ENCODE results near the gene PROSER3.

PROSER3 gene

DNA sequence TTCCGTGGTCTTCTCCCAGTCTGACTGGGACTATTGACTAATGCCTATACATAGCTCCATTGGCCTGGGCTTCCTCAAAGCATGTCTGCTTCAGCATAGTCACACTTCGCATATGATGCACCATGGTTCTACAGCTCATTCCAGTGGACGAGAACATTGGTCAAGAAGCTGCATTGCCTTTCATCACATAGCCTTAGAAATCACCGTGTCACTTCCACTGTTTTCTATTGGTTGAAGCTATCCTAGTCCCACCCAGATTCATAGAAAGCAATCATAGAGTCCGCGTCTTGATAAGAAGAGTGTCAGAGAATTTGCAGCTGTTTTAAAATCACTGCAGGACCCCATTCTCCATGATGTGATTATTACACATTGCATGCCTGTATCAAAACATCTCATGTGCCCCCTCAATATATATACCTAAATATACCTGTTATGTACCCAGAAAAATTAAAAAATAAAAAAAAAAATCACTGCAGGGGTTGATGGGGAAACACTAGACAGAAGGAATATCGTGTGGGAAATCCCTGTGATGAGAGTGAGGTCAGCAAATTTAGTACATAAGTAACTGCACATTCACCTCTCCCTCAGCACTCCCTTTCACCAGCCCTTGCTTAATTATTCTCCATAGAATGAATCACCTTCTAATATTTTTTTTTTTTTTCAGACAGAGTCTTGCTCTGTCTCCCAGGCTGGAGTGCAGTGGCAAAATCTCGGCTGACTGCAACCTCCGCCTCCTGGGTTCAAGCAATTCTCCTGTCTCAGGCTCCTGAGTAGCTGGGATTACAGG is 15.2 kb downstream of the PROSER3 start:
- no peak overlapping the region for H3K27ac ChIP-seq (ENCODE audit: low read length)
- H3K27me3 ChIP-seq (ENCODE audit: control insufficient read depth in 1 of 2, insufficient read depth in 2 of 2, low read length in 2 of 2): no peaks in the 10 kb centered on the region
- peaks cover 22% of the 10 kb centered on the region for H3K4me1 ChIP-seq (ENCODE audit: control insufficient read depth, insufficient read depth, low read length)
- H3K9me3 ChIP-seq (ENCODE audit: control insufficient read depth in 2 of 2, low read length in 2 of 2): no peaks in the 10 kb centered on the region
- no peak overlapping the region for H3K4me3 ChIP-seq (ENCODE audit: low read length in 2 of 2)
- H3K36me3 ChIP-seq (ENCODE audit: control insufficient read depth in 2 of 2, insufficient read depth in 2 of 2, low read length in 2 of 2): peaks cover 0 to 3% of the 10 kb centered on the region in 2 donors
- H3K9ac ChIP-seq (ENCODE audit: low read length in 2 of 2): no peak overlapping the region

DNA sequence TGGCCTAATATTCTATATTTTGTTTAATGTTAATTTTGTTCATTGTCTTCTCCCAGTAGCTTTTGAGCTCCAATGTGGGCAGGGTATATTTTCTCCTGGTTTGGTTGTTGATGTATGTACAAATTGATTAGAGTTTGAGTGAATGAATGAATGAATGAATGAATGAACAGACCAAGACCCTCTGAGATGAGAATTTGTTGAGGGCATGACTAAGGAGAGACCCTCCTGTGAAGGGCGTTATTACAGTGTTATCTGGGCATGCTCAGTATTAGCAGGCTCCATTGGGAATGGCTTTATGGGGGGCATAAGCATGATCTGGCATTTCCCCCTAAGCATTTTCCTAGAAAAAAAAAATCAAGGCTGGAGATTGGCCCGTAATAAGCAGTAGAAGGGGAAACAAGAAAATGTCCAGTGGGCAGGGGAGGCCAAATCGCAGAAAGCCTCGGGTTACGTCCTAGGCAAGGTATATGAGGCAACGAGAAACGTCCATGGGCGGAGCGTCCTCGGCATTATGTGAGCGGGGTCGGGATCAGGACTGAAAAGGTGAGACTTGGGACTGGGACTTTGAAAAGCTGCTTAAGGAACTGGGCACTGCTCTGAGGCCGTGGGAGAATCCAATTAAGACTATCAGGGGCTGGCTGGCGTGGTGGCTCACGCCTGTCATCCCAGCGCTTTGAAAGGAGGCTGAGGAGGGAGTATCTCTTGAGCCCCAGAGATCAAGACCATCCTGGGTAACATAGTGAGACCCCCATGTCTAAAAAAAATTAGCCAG is 16.5 kb downstream of the PROSER3 start:
- no peaks in the 10 kb centered on the region for H3K27me3 ChIP-seq (ENCODE audit: control insufficient read depth in 1 of 2, insufficient read depth in 2 of 2, low read length in 2 of 2)
- no peaks in the 10 kb centered on the region for H3K9me3 ChIP-seq (ENCODE audit: control insufficient read depth in 2 of 2, low read length in 2 of 2)
- no peak overlapping the region for H3K27ac ChIP-seq (ENCODE audit: low read length)
- H3K4me1 ChIP-seq (ENCODE audit: control insufficient read depth, insufficient read depth, low read length): peaks cover 21% of the 10 kb centered on the region
- peak overlapping the region; percentile 62 to 80 for H3K4me3 ChIP-seq (ENCODE audit: low read length in 2 of 2)
- peak overlapping the region in 1 of 2 donors; percentile 36 for H3K9ac ChIP-seq (ENCODE audit: low read length in 2 of 2)
- H3K36me3 ChIP-seq (ENCODE audit: control insufficient read depth in 2 of 2, insufficient read depth in 2 of 2, low read length in 2 of 2): peaks cover 4 to 6% of the 10 kb centered on the region in 2 donors

DNA sequence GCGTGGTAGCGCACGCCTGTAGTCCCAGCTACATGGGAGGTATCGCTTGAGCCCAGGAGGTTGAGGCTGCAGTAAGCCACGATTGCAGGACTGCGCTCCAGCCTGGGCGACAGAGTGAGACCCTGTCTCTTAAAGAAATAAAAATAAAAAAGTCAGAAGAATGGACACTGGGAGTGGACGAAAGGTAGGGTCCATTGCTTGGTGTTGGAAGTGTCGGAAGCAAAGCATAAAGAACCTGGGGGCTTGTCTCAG is 17.0 kb downstream of the PROSER3 start:
- H3K4me1 ChIP-seq (ENCODE audit: control insufficient read depth, insufficient read depth, low read length): peaks cover 21% of the 10 kb centered on the region
- no peaks in the 10 kb centered on the region for H3K9me3 ChIP-seq (ENCODE audit: control insufficient read depth in 2 of 2, low read length in 2 of 2)
- peak overlapping the region in 1 of 2 donors; percentile 36 for H3K9ac ChIP-seq (ENCODE audit: low read length in 2 of 2)

DNA sequence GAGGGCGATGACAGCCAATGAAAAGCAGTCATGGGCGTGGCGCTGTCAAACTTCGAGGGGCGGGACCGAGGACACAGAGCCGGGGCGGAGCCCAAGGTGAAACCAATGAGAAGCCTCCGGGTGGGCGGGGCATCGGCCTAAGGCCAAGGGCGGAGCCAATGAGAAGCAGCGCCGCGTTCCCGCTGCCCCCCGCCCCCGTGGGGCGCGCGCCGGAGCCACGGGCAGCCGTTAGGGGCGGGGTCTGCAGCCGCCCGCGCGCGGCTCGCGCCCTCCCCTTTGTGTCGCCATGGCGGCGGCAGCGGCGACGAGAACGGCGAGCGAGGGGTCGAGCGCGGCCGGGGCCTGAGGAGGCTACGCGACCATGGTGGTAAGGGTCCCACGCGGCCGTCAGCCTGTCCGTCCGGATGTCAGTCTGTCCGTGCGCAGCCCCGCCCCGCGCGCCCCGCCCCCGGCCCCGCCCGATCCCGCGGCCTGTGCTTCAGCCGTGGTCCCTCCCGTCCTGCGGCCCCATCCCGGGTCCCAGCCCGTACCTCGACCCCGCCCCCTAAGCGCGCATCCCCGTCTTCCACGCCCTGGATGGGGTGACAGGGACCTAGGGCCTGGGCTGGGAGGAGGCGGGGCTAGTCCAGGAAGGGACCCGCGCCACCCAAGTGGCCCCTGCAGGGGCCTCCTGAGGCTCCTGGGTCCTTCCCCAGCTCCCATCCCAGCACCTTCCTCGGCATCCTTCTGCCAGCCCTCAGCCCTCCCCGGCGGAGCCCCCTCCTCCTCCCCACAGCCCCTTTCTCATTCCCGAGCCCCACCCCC is 17.5 kb downstream of the PROSER3 start, which contains the start of gene ARHGAP33:
Gene ARHGAP33, plus strand, starts transcription at position 267 of the 804 bp plus-strand sequence. Its CDS starts 95 bp downstream, at position 362.
- Histone ChIP-seq H3K4me3 (ENCODE audit: low read length in 2 of 2) (peak within 1 kb of the TSS; percentile 62 to 80), H3K27me3 (ENCODE audit: control insufficient read depth in 1 of 2, insufficient read depth in 2 of 2, low read length in 2 of 2) (no peaks in the 10 kb centered on the region), H3K9ac (ENCODE audit: low read length in 2 of 2) (peak within 1 kb of the TSS; percentile 55 to 57), H3K9me3 (ENCODE audit: control insufficient read depth in 2 of 2, low read length in 2 of 2) (no peaks in the 10 kb centered on the region), H3K27ac (ENCODE audit: low read length) (no peak within 1 kb of the TSS), H3K4me1 (ENCODE audit: control insufficient read depth, insufficient read depth, low read length) (peaks cover 21% of the 10 kb centered on the region), H3K36me3 (ENCODE audit: control insufficient read depth in 2 of 2, insufficient read depth in 2 of 2, low read length in 2 of 2) (peaks cover 4 to 6% of the 10 kb centered on the region in 2 donors)

More for the DNA sequence above, 17.0 kb downstream of the PROSER3 start:
- Histone ChIP-seq H3K27me3 (ENCODE audit: control insufficient read depth in 1 of 2, insufficient read depth in 2 of 2, low read length in 2 of 2) (no peaks in the 10 kb centered on the region), H3K36me3 (ENCODE audit: control insufficient read depth in 2 of 2, insufficient read depth in 2 of 2, low read length in 2 of 2) (peaks cover 4 to 6% of the 10 kb centered on the region in 2 donors), H3K27ac (ENCODE audit: low read length) (no peak overlapping the region), H3K4me3 (ENCODE audit: low read length in 2 of 2) (peak overlapping the region; percentile 62 to 80)

DNA sequence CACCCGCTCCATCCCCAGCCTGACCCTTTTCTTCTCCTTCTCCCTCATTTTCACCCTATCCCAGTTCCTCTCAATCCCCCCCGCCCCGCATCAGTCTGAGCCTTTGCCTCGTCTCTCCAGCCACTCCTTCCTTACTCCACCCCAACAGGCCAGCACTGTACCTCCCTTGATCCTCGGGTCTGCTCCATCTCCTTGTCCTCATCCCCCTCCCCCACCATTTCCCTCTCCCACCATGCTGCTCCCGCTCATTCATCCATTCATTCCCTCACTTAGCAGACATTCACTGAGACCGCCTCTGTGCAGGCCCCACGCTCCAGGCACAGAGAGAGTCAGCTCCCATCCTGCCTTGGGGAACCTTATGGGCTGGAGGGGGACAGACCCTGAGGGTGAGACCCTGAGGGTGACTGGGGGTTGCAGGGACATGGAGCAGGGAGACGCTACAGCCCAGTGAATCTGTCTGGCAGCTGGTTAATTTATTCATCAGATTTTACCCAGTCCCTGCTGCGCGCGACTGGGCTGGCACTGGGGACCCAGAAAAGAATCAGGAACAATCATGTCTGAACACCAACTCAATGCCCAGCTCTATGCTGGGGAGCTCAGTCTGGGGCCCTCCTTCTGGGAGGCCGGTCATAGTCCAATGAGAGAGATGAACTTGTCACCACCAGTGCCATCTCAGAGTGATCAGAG is 18.3 kb downstream of the PROSER3 start:
- Histone ChIP-seq H3K9ac (ENCODE audit: low read length in 2 of 2) (peak overlapping the region; percentile 55 to 57), H3K36me3 (ENCODE audit: control insufficient read depth in 2 of 2, insufficient read depth in 2 of 2, low read length in 2 of 2) (peaks cover 6% of the 10 kb centered on the region in 2 donors), H3K27me3 (ENCODE audit: control insufficient read depth in 1 of 2, insufficient read depth in 2 of 2, low read length in 2 of 2) (no peaks in the 10 kb centered on the region)

DNA sequence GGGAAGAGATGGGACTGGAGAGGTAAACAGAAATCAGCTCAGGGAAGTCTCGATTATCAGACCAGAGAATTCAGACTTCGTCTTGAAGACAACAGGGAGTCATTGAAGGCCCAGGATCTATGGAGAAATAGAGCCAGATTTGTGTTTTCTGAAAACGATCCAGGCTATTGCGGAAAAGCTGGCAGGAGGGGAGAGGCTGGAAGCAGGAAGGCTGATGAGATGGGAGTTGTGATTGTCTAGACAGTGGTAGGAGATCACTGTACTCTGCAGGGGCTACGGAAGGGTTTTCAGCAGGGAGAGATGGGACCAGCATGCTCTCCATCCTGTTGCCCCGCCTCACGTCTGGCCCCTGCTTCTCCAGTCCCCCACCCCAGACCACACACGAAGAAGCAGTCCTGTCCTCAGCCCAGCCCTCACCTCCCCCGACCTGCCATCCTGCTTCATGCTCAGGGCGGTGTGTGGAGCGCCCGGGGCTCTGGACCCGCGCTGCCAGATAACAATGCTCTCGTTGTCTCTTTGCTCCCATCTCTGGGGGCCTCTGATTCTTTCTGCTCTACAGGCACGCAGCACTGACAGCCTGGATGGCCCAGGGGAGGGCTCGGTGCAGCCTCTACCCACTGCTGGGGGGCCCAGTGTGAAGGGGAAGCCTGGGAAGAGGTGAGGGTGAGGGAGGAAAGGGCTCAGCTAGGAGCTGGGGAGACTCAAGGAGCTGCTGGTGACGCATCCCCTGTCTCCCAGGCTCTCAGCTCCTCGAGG is 19.3 kb downstream of the PROSER3 start:
- peaks cover 6 to 13% of the 10 kb centered on the region in 2 donors for H3K36me3 ChIP-seq (ENCODE audit: control insufficient read depth in 2 of 2, insufficient read depth in 2 of 2, low read length in 2 of 2)
- peaks cover 21% of the 10 kb centered on the region for H3K4me1 ChIP-seq (ENCODE audit: control insufficient read depth, insufficient read depth, low read length)
- H3K4me3 ChIP-seq (ENCODE audit: low read length in 2 of 2): no peak overlapping the region
- no peak overlapping the region for H3K9ac ChIP-seq (ENCODE audit: low read length in 2 of 2)
- H3K27ac ChIP-seq (ENCODE audit: low read length): no peak overlapping the region
- H3K27me3 ChIP-seq (ENCODE audit: control insufficient read depth in 1 of 2, insufficient read depth in 2 of 2, low read length in 2 of 2): no peaks in the 10 kb centered on the region
- no peaks in the 10 kb centered on the region for H3K9me3 ChIP-seq (ENCODE audit: control insufficient read depth in 2 of 2, low read length in 2 of 2)

More for the DNA sequence above, 18.3 kb downstream of the PROSER3 start:
- H3K27ac ChIP-seq (ENCODE audit: low read length): no peak overlapping the region
- H3K9me3 ChIP-seq (ENCODE audit: control insufficient read depth in 2 of 2, low read length in 2 of 2): no peaks in the 10 kb centered on the region
- H3K4me1 ChIP-seq (ENCODE audit: control insufficient read depth, insufficient read depth, low read length): peaks cover 21% of the 10 kb centered on the region
- H3K4me3 ChIP-seq (ENCODE audit: low read length in 2 of 2): peak overlapping the region; percentile 55 to 80

DNA sequence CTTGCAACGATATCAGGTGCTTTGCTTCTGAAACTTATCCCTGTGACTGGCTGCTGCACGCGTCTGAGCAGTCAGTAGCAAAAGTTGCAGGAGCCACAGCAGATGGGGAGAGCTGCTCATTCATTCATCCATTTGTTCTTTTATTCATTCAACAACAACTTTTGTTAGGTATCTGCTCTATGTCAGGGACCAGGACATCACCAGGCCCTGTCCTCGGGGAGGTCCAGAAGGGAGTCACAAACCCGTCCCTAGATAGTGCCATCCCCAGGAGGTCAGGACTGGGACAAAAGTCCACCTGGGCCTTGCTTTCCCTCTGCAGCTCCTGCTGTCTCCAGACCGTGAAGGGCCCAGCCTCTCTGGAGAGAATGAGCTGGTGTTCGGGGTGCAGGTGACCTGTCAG is 20.0 kb downstream of the PROSER3 start:
- Histone ChIP-seq H3K9me3 (ENCODE audit: control insufficient read depth in 2 of 2, low read length in 2 of 2) (no peaks in the 10 kb centered on the region), H3K36me3 (ENCODE audit: control insufficient read depth in 2 of 2, insufficient read depth in 2 of 2, low read length in 2 of 2) (peaks cover 6 to 19% of the 10 kb centered on the region in 2 donors), H3K4me3 (ENCODE audit: low read length in 2 of 2) (no peak overlapping the region), H3K27ac (ENCODE audit: low read length) (no peak overlapping the region), H3K4me1 (ENCODE audit: control insufficient read depth, insufficient read depth, low read length) (peaks cover 21% of the 10 kb centered on the region), H3K27me3 (ENCODE audit: control insufficient read depth in 1 of 2, insufficient read depth in 2 of 2, low read length in 2 of 2) (no peaks in the 10 kb centered on the region), H3K9ac (ENCODE audit: low read length in 2 of 2) (no peak overlapping the region)

DNA sequence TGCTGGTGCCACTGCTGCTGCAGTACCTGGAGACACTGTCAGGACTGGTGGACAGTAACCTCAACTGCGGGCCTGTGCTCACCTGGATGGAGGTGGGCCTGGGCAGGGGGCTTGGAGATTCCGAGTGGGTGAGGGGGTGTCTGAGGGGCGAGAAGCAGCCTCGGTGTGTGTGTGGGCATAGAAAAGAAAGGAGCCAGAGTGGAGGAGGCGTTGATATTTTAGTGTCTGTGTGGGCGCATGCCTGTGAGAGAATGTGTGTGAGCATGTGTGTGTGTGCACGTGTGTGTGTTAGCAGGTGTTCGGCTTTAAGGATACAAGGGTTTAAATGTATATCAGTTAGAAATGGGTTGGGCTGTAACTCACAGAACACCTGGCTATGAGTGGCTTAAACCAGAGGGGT is 21.1 kb downstream of the PROSER3 start:
- H3K4me1 ChIP-seq (ENCODE audit: control insufficient read depth, insufficient read depth, low read length): peaks cover 21% of the 10 kb centered on the region
- H3K9me3 ChIP-seq (ENCODE audit: control insufficient read depth in 2 of 2, low read length in 2 of 2): no peaks in the 10 kb centered on the region
- no peak overlapping the region for H3K27ac ChIP-seq (ENCODE audit: low read length)
- H3K9ac ChIP-seq (ENCODE audit: low read length in 2 of 2): no peak overlapping the region
- no peaks in the 10 kb centered on the region for H3K27me3 ChIP-seq (ENCODE audit: control insufficient read depth in 1 of 2, insufficient read depth in 2 of 2, low read length in 2 of 2)
- H3K4me3 ChIP-seq (ENCODE audit: low read length in 2 of 2): no peak overlapping the region
- peaks cover 6 to 21% of the 10 kb centered on the region in 2 donors for H3K36me3 ChIP-seq (ENCODE audit: control insufficient read depth in 2 of 2, insufficient read depth in 2 of 2, low read length in 2 of 2)

DNA sequence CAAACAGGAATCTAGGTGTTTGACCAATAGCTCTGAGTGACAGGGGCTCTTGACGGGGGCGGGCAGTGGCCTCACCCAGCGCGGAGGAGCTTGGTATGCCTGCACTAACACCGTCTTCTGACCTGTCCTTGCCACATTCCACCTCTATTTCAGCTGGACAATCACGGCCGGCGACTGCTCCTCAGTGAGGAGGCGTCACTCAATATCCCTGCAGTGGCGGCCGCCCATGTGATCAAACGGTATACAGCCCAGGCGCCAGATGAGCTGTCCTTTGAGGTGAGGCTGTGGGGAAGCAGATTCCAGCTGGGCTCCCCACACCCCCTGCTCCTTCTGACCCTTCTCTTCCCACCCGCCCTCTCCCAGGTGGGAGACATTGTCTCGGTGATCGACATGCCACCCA is 22.1 kb downstream of the PROSER3 start:
- Histone ChIP-seq H3K9ac (ENCODE audit: low read length in 2 of 2) (no peak overlapping the region), H3K9me3 (ENCODE audit: control insufficient read depth in 2 of 2, low read length in 2 of 2) (no peaks in the 10 kb centered on the region), H3K4me3 (ENCODE audit: low read length in 2 of 2) (no peak overlapping the region), H3K36me3 (ENCODE audit: control insufficient read depth in 2 of 2, insufficient read depth in 2 of 2, low read length in 2 of 2) (peaks cover 6 to 21% of the 10 kb centered on the region in 2 donors), H3K27ac (ENCODE audit: low read length) (no peak overlapping the region), H3K27me3 (ENCODE audit: control insufficient read depth in 1 of 2, insufficient read depth in 2 of 2, low read length in 2 of 2) (no peaks in the 10 kb centered on the region), H3K4me1 (ENCODE audit: control insufficient read depth, insufficient read depth, low read length) (peaks cover 13% of the 10 kb centered on the region)

Data from stomach smooth muscle (tissue), 2 donors.